GM13977 (cell line): ENCODE measurements around the gene FHIP1B.
A peak's percentile ranks its signal among the peaks of the same experiment; 100 is the strongest.

Experiments used
- DNase-seq: peaks from one replicate; pipeline ENCODE4 v3.0.0; 2012; ENCODE audit warnings: low spot score
- in situ Hi-C: fragments of 300-500 bp; cut with MboI; formaldehyde crosslinking; loops from one replicate; pipeline ENCODE4 v1.12.0; 2022; ENCODE audit warnings: low sequenced_read_pairs, low pct_unique_long_range_greater_than_20kb, mixed read lengths, inconsistent platforms; ENCODE audit not compliant: unreplicated experiment
- TF ChIP-seq, protein P1 (sequence below): IDR thresholded peaks from 2 replicates; pipeline ENCODE4 v1.5.1; 2012; ENCODE audit warnings: mild to moderate bottlenecking, control low read depth; ENCODE audit not compliant: insufficient read depth; ENCODE audit errors: extremely low read depth, missing control alignments

FHIP1B gene

DNA sequence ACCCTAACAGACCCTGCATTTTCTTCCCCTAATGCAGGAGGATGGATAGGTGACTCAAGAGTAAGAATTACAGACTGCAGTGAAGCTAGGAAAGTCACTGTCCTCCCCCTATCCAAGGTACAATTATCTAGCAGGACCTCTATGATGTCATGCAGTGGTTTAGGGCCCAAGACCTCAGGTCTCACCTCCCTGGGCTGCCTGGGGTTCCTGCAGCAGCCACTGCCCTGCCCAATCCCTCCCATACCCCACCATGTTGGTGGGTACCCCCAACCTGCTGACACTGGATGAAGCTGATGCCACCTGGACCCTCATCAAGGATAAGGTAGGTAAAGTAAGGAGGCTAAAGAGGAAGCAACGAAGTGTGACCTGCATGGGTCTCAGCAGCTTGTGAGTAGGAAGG lies 29.1 kb downstream of the FHIP1B start, which contains the start of gene C11orf42:
TSS of gene C11orf42 (plus strand) at position 192 of the 400 bp plus-strand sequence. CDS start at position 251, 59 bp downstream.
- in situ Hi-C loops, result no loop called here
- TF ChIP-seq, protein P1, sequence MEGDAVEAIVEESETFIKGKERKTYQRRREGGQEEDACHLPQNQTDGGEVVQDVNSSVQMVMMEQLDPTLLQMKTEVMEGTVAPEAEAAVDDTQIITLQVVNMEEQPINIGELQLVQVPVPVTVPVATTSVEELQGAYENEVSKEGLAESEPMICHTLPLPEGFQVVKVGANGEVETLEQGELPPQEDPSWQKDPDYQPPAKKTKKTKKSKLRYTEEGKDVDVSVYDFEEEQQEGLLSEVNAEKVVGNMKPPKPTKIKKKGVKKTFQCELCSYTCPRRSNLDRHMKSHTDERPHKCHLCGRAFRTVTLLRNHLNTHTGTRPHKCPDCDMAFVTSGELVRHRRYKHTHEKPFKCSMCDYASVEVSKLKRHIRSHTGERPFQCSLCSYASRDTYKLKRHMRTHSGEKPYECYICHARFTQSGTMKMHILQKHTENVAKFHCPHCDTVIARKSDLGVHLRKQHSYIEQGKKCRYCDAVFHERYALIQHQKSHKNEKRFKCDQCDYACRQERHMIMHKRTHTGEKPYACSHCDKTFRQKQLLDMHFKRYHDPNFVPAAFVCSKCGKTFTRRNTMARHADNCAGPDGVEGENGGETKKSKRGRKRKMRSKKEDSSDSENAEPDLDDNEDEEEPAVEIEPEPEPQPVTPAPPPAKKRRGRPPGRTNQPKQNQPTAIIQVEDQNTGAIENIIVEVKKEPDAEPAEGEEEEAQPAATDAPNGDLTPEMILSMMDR, result no peak
- no peak for DNase-seq

- DNase-seq, result no peak
- TF ChIP-seq, protein P1, result no peak
- in situ Hi-C loops, result no loop called here
Observed at GRCh38 chr11:6204706-6205105, 29.7 kb downstream of the FHIP1B start.

DNA sequence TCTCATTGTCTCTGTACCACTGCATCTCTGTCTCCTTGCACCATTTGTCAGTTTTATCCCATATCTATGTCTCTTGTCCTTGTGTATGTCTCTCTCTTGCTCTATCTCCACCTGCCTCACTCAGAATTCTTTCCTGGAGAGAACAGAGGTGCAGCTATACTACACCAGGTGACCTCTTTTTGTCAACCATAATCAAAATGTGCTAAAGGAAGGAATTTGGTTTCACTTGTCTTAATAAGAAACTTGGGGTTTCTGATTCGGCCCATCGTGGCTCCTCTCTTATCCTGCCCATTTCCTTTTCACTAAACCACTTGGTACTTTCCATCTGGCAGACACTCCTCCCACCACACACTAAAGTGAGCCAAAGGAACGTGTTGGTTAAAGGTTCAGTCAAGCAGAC lies 31.1 kb downstream of the FHIP1B start:
- in situ Hi-C loops, result no loop called here
- TF ChIP-seq, protein P1, result no peak
- peak; percentile 40 for DNase-seq

GRCh38 chr11:6202041-6202440 lies 32.4 kb downstream of the FHIP1B start:
- TF ChIP-seq, protein P1, result no peak
- no peak for DNase-seq
- in situ Hi-C loops, result no loop called here

DNA sequence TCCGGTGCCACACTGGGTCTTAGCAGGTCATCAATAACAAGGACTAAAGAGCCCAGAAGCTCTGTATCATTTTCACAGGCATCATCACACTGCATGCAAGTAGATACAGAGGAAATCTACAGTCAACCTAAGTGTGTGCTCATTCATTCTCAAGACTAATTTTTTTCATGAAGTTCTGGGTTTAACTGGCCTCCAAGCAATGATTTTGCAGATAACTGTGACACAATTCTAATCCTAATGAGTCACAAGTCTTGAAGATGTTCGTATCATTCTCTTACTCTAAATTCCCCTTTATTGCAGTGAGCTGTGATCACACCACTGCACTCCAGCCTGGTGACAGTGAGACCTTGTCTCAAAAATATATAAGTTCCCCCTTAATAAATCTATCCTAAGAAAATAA lies 33.0 kb downstream of the FHIP1B start:
- DNase-seq, result no peak
- in situ Hi-C loops, result no loop called here
- TF ChIP-seq, protein P1, result no peak

GRCh38 chr11:6200975-6201374 lies 33.5 kb downstream of the FHIP1B start:
- no peak for DNase-seq
- in situ Hi-C loops, result no loop called here
- TF ChIP-seq, protein P1, result no peak
